Endodermal cell (in vitro differentiated cells): ENCODE results near the gene COL5A1. TPM values are rescaled to one million over a fixed set of nuclear protein-coding genes. Genes with fewer than 3 reads are reported as not detected.

Source experiments
- DNase-seq: peaks from one replicate; pipeline ENCODE4 v3.0.0-alpha.2; 2017
- H3K27ac ChIP-seq: 2 replicates; pipeline ENCODE4 v1.5.1; 2013; ENCODE audit warnings: mild to moderate bottlenecking, low read depth, low read length, moderate library complexity
- H3K27me3 ChIP-seq: 2 replicates; pipeline ENCODE4 v1.6.1; 2013; ENCODE audit warnings: mild to moderate bottlenecking, low read length, moderate library complexity; ENCODE audit not compliant: insufficient read depth, control insufficient read depth, poor library complexity, severe bottlenecking
- H3K36me3 ChIP-seq: 2 replicates; pipeline ENCODE4 v1.7.0; 2013; ENCODE audit warnings: mild to moderate bottlenecking, low read length, moderate library complexity; ENCODE audit not compliant: control insufficient read depth, insufficient read depth
- H3K4me1 ChIP-seq: one replicate; pipeline ENCODE4 v1.7.0; 2013; ENCODE audit warnings: low read length; ENCODE audit not compliant: control insufficient read depth, insufficient read depth
- H3K4me3 ChIP-seq: 2 replicates; pipeline ENCODE4 v1.5.1; 2013; ENCODE audit warnings: mild to moderate bottlenecking, low read length, moderate library complexity
- H3K9ac ChIP-seq: 2 replicates; pipeline ENCODE4 v1.6.1; 2013; ENCODE audit warnings: mild to moderate bottlenecking, low read length, moderate library complexity; ENCODE audit not compliant: poor library complexity, severe bottlenecking; ENCODE audit errors: extremely low read depth
- H3K9me3 ChIP-seq: 2 replicates; pipeline ENCODE4 v1.6.1; 2013; ENCODE audit warnings: mild to moderate bottlenecking, low read length, moderate library complexity; ENCODE audit not compliant: control insufficient read depth
- H3K27ac Mint-ChIP-seq: 2 replicates; pipeline ENCODE4 v1.8.0; 2020; ENCODE audit warnings: mixed read lengths
- H3K27me3 Mint-ChIP-seq: 2 replicates; pipeline ENCODE4 v1.8.0; 2021; ENCODE audit warnings: mild to moderate bottlenecking, mixed read lengths; ENCODE audit not compliant: insufficient read depth
- H3K36me3 Mint-ChIP-seq: 2 replicates; pipeline ENCODE4 v1.8.0; 2020; ENCODE audit warnings: low read depth, mixed read lengths
- H3K4me1 Mint-ChIP-seq: 2 replicates; pipeline ENCODE4 v1.8.0; 2020; ENCODE audit warnings: mixed read lengths
- H3K4me3 Mint-ChIP-seq: 2 replicates; pipeline ENCODE4 v1.8.0; 2020; ENCODE audit warnings: mild to moderate bottlenecking, moderate library complexity, mixed read lengths
- H3K9me3 Mint-ChIP-seq: 2 replicates; pipeline ENCODE4 v1.8.0; 2020; ENCODE audit warnings: mild to moderate bottlenecking, mixed read lengths
- CTCF ChIP-seq: fragments of 200-600 bp; sonication (generic); conservative IDR thresholded peaks from 2 replicates; pipeline ENCODE4 v1.5.0; 2021; ENCODE audit warnings: antibody characterized with exemption, mild to moderate bottlenecking
- WGBS, 2 experiments: methylation state at CpG; one replicate each; pipeline versions ENCODE4 v1.1.5 to v1.1.7; 2013; ENCODE audit warnings: missing lambda C conversion rate in 2 of 2, mixed read lengths in 1 of 2; ENCODE audit not compliant: insufficient coverage in 1 of 2, insufficient read length in 1 of 2; 5-methylcytosine and 5-hydroxymethylcytosine counted together
- total RNA-seq, 2 donors: library from RNA; stranded (reverse); fragmentation: NEBNext Ultra II Directional in 1 of 2; extraction: Animal tissue kit (Norgen Biotek cat#: 25700) in 1 of 2; gene quantifications; 2 replicates in 1 of 2; 3 replicates in 1 of 2; pipeline ENCODE4 v1.2.1, GENCODE V29; 2021

The COL5A1 gene
- total RNA-seq, 2 donors from 2014 or later, result 65.3 to 76.6 TPM

- no peak for DNase-seq
- Histone ChIP-seq H3K4me1 (no peaks in the 10 kb centered on the region), H3K27ac (no peak overlapping the region), H3K4me3 (no peak overlapping the region), H3K36me3 (peaks cover 12% of the 10 kb centered on the region), H3K9ac (no peak overlapping the region), H3K27me3 (no peaks in the 10 kb centered on the region), H3K9me3 (no peaks in the 10 kb centered on the region)
- no peak for TF ChIP-seq CTCF
- Mint-ChIP-seq H3K4me3 (no peak overlapping the region), H3K9me3 (no peaks in the 10 kb centered on the region), H3K27me3 (no peaks in the 10 kb centered on the region), H3K4me1 (no peaks in the 10 kb centered on the region), H3K36me3 (peaks cover 24% of the 10 kb centered on the region), H3K27ac (no peak overlapping the region)
- WGBS, 2 experiments, result 93 to 98% methylated on average over 8 to 22 of the region's 22 CpGs
Observed at GRCh38 chr9:134730761-134731496, 89.3 kb downstream of the COL5A1 start.

- TF ChIP-seq CTCF, result no peak
- no peaks in the 10 kb centered on the region for H3K9me3 Mint-ChIP-seq
- Histone ChIP-seq H3K9ac (no peak overlapping the region), H3K27ac (no peak overlapping the region), H3K9me3 (no peaks in the 10 kb centered on the region), H3K36me3 (peaks cover 12% of the 10 kb centered on the region), H3K4me1 (no peaks in the 10 kb centered on the region), H3K4me3 (no peak overlapping the region), H3K27me3 (no peaks in the 10 kb centered on the region)
- H3K27me3 Mint-ChIP-seq, result no peaks in the 10 kb centered on the region
- H3K36me3 Mint-ChIP-seq, result peaks cover 29% of the 10 kb centered on the region
- WGBS, 2 experiments, result 92 to 94% methylated on average over 24 to 45 of the region's 45 CpGs
- H3K4me1 Mint-ChIP-seq, result no peaks in the 10 kb centered on the region
- H3K27ac Mint-ChIP-seq, result no peak overlapping the region
- no peak overlapping the region for H3K4me3 Mint-ChIP-seq
- DNase-seq, result no peak
Observed at GRCh38 chr9:134731497-134732391, 90.1 kb downstream of the COL5A1 start.

GRCh38 chr9:134732392-134733110 lies 90.9 kb downstream of the COL5A1 start:
- Histone ChIP-seq H3K4me1 (no peaks in the 10 kb centered on the region), H3K4me3 (no peak overlapping the region), H3K9ac (no peak overlapping the region), H3K36me3 (peaks cover 8% of the 10 kb centered on the region), H3K27me3 (no peaks in the 10 kb centered on the region), H3K9me3 (no peaks in the 10 kb centered on the region), H3K27ac (no peak overlapping the region)
- DNase-seq, result no peak
- Mint-ChIP-seq H3K4me1 (no peaks in the 10 kb centered on the region), H3K9me3 (no peaks in the 10 kb centered on the region), H3K36me3 (peaks cover 29% of the 10 kb centered on the region), H3K27ac (no peak overlapping the region), H3K27me3 (no peaks in the 10 kb centered on the region), H3K4me3 (no peak overlapping the region)
- TF ChIP-seq CTCF, result no peak
- 91 to 96% methylated on average over 20 to 26 of the region's 26 CpGs for WGBS, 2 experiments
